Measurements from ENCODE around the gene NDUFS7.

Gene NDUFS7

GRCh38 chr19:1383017-1383311 lies 743 bp upstream of the NDUFS7 start:
- no peak for TF ChIP-seq ZFP30 (CRISPR knock-in tag; IDR thresholded peaks at IDR 0.05)
- no peak for TF ChIP-seq CSDC2 (CRISPR knock-in tag; IDR thresholded peaks at IDR 0.05)
- TF ChIP-seq, protein P1, sequence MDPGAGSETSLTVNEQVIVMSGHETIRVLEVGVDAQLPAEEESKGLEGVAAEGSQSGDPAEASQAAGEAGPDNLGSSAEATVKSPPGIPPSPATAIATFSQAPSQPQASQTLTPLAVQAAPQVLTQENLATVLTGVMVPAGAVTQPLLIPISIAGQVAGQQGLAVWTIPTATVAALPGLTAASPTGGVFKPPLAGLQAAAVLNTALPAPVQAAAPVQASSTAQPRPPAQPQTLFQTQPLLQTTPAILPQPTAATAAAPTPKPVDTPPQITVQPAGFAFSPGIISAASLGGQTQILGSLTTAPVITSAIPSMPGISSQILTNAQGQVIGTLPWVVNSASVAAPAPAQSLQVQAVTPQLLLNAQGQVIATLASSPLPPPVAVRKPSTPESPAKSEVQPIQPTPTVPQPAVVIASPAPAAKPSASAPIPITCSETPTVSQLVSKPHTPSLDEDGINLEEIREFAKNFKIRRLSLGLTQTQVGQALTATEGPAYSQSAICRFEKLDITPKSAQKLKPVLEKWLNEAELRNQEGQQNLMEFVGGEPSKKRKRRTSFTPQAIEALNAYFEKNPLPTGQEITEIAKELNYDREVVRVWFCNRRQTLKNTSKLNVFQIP (CRISPR knock-in tag; IDR thresholded peaks at IDR 0.05; ENCODE audit: borderline replicate concordance, low read depth), result no peak
- TF ChIP-seq, protein P2, sequence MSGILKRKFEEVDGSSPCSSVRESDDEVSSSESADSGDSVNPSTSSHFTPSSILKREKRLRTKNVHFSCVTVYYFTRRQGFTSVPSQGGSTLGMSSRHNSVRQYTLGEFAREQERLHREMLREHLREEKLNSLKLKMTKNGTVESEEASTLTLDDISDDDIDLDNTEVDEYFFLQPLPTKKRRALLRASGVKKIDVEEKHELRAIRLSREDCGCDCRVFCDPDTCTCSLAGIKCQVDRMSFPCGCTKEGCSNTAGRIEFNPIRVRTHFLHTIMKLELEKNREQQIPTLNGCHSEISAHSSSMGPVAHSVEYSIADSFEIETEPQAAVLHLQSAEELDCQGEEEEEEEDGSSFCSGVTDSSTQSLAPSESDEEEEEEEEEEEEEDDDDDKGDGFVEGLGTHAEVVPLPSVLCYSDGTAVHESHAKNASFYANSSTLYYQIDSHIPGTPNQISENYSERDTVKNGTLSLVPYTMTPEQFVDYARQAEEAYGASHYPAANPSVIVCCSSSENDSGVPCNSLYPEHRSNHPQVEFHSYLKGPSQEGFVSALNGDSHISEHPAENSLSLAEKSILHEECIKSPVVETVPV (CRISPR knock-in tag; IDR thresholded peaks at IDR 0.05), result no peak
- no peak for TF ChIP-seq ZFP3 (CRISPR knock-in tag; IDR thresholded peaks at IDR 0.05)
- TF ChIP-seq ISL1 (CRISPR knock-in tag; IDR thresholded peaks at IDR 0.05), result no peak
- no peak for TF ChIP-seq PPARA (CRISPR knock-in tag; IDR thresholded peaks at IDR 0.05; ENCODE audit: borderline replicate concordance)
- no peak for TF ChIP-seq ZNF70 (CRISPR knock-in tag; IDR thresholded peaks at IDR 0.05)
- TF ChIP-seq ZNF565 (CRISPR knock-in tag; conservative IDR thresholded peaks at IDR 0.05; ENCODE audit: low read depth), result no peak
- TF ChIP-seq, protein P3, sequence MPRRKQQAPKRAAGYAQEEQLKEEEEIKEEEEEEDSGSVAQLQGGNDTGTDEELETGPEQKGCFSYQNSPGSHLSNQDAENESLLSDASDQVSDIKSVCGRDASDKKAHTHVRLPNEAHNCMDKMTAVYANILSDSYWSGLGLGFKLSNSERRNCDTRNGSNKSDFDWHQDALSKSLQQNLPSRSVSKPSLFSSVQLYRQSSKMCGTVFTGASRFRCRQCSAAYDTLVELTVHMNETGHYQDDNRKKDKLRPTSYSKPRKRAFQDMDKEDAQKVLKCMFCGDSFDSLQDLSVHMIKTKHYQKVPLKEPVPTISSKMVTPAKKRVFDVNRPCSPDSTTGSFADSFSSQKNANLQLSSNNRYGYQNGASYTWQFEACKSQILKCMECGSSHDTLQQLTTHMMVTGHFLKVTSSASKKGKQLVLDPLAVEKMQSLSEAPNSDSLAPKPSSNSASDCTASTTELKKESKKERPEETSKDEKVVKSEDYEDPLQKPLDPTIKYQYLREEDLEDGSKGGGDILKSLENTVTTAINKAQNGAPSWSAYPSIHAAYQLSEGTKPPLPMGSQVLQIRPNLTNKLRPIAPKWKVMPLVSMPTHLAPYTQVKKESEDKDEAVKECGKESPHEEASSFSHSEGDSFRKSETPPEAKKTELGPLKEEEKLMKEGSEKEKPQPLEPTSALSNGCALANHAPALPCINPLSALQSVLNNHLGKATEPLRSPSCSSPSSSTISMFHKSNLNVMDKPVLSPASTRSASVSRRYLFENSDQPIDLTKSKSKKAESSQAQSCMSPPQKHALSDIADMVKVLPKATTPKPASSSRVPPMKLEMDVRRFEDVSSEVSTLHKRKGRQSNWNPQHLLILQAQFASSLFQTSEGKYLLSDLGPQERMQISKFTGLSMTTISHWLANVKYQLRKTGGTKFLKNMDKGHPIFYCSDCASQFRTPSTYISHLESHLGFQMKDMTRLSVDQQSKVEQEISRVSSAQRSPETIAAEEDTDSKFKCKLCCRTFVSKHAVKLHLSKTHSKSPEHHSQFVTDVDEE (CRISPR knock-in tag; IDR thresholded peaks at IDR 0.05), result no peak
- TF ChIP-seq ESRRG (CRISPR knock-in tag; IDR thresholded peaks at IDR 0.05), result no peak
- TF ChIP-seq BACH2 (CRISPR knock-in tag; IDR thresholded peaks at IDR 0.05; ENCODE audit: borderline replicate concordance), result no peak
- no peak; the same call in 2 of the 3 replicates for ATAC-seq

DNA sequence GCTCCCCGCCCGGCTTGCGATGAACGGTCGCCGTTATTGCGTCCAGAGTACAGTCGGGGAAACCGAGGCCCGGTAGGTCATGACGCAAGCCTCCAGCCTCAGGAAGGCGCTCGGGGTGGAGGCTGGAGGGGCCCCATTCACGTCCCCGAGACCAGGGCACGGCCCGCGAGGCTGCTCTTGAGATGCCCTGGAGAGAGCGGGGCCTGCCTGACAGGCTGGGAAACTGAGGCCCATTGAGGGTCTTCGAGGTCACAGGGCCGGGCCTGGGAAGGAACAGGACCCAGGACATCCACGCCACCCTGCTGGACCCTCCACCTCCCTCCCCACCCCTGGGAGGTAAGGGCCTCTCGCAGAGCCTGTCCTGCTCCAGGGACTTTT lies 367 bp downstream of the NDUFS7 start:
- ATAC-seq, result no peak; the same call in 2 of the 3 replicates
- TF ChIP-seq ZNF70 (CRISPR knock-in tag; IDR thresholded peaks at IDR 0.05), result no peak
- TF ChIP-seq TCF4 (CRISPR knock-in tag; IDR thresholded peaks at IDR 0.05; ENCODE audit: borderline replicate concordance), result no peak
- no peak for TF ChIP-seq ZFP3 (CRISPR knock-in tag; IDR thresholded peaks at IDR 0.05)
- TF ChIP-seq GLIS3 (CRISPR knock-in tag; IDR thresholded peaks at IDR 0.05), result no peak
- TF ChIP-seq, protein P3 (CRISPR knock-in tag; IDR thresholded peaks at IDR 0.05), result no peak
- TF ChIP-seq, protein P1 (CRISPR knock-in tag; IDR thresholded peaks at IDR 0.05; ENCODE audit: borderline replicate concordance, low read depth), result no peak
- no peak for TF ChIP-seq CREB5 (CRISPR knock-in tag; IDR thresholded peaks at IDR 0.05; ENCODE audit: low read depth)
- no peak for TF ChIP-seq ZC3H10 (CRISPR knock-in tag; IDR thresholded peaks at IDR 0.05)
- no peak for TF ChIP-seq ISL1 (CRISPR knock-in tag; IDR thresholded peaks at IDR 0.05)
- TF ChIP-seq PATZ1 (CRISPR knock-in tag; IDR thresholded peaks at IDR 0.05; ENCODE audit: borderline replicate concordance), result no peak
- TF ChIP-seq ESRRG (CRISPR knock-in tag; IDR thresholded peaks at IDR 0.05), result no peak
- TF ChIP-seq, protein P2 (CRISPR knock-in tag; IDR thresholded peaks at IDR 0.05), result no peak
- TF ChIP-seq BACH2 (CRISPR knock-in tag; IDR thresholded peaks at IDR 0.05; ENCODE audit: borderline replicate concordance), result no peak
- no peak for TF ChIP-seq OSR1 (CRISPR knock-in tag; IDR thresholded peaks at IDR 0.05)
- TF ChIP-seq ZFP30 (CRISPR knock-in tag; IDR thresholded peaks at IDR 0.05), result no peak
- no peak for TF ChIP-seq RARB (CRISPR knock-in tag; IDR thresholded peaks at IDR 0.05)
